Prostate gland (tissue), 2 donors: ENCODE measurements around the gene AMFR. TPM values are rescaled to one million over a fixed set of nuclear protein-coding genes. Genes with fewer than 3 reads are reported as not detected.

ENCODE experiments used
- DNase-seq: peaks from one replicate; pipeline ENCODE4 v3.0.0-alpha.2; 2019; ENCODE audit warnings: low spot score
- H3K27ac ChIP-seq, 2 donors: fragments of 200-600 bp; sonication (generic); 2 replicates each; pipeline ENCODE4 v1.5.1; 2017 to 2019
- H3K27me3 ChIP-seq: fragments of 200-600 bp; sonication (generic); replicated peaks from 2 replicates; pipeline ENCODE4 v1.5.1; 2019; ENCODE audit not compliant: insufficient read depth
- H3K36me3 ChIP-seq, 2 donors: fragments of 200-600 bp; sonication (generic); 1 replicate in 1 of 2; 2 replicates in 1 of 2; pipeline versions ENCODE4 v1.5.1 to v1.8.1; 2017 to 2019
- H3K4me1 ChIP-seq: fragments of 200-600 bp; sonication (generic); replicated peaks from 2 replicates; pipeline ENCODE4 v1.5.1; 2019
- H3K4me3 ChIP-seq, 2 donors: fragments of 200-600 bp; sonication (generic); 2 replicates each; pipeline ENCODE4 v1.5.1; 2017 to 2019
- H3K9me3 ChIP-seq: fragments of 200-600 bp; sonication (generic); 2 replicates; pipeline ENCODE4 v1.5.1; 2017
- POLR2A ChIP-seq: fragments of 450-650 bp; IDR thresholded peaks from one replicate; pipeline ENCODE4 v1.6.1; 2016; ENCODE audit warnings: antibody characterized with exemption, mild to moderate bottlenecking
- POLR2AphosphoS5 ChIP-seq: sonication (generic); formaldehyde crosslinking; IDR thresholded peaks from one replicate; pipeline ENCODE4 v1.6.1; 2017; ENCODE audit warnings: antibody characterized with exemption
- WGBS: methylation state at CpG from one replicate; pipeline ENCODE4 v1.1.5; 2018; 5-methylcytosine and 5-hydroxymethylcytosine counted together
- intact Hi-C: fragments of 100-400 bp; cut with DNase I; formaldehyde crosslinking; loops from one replicate; pipeline ENCODE4 v1.14.2; 2022
- total RNA-seq, 2 donors: library from RNA; depleted of rRNA; stranded (reverse); fragments of >200 nt; gene quantifications; one replicate each; pipeline ENCODE4 v1.1.0, GENCODE V29; 2016
- TF ChIP-seq, protein P1 (sequence below), 4 experiments: fragments of 200-600 bp in 2 of 4; fragments of 450-650 bp in 2 of 4; sonication (generic) in 2 of 4; IDR thresholded peaks; 1 replicate in 3 of 4; 2 replicates in 1 of 4; pipeline ENCODE4 v1.5.1; 2016 to 2019; ENCODE audit warnings: antibody characterized with exemption in 4 of 4, mild to moderate bottlenecking in 2 of 4, moderate library complexity in 2 of 4

The AMFR gene
- total RNA-seq, 2 donors from 2014 or later, result 123 to 261 TPM

- H3K4me1 ChIP-seq, result no peaks in the 10 kb centered on the region
- no peaks in the 10 kb centered on the region for H3K36me3 ChIP-seq
- intact Hi-C loops, result no loop called here
- WGBS, result 93% methylated on average over 11 of the region's 11 CpGs
- no peak for DNase-seq
- TF ChIP-seq POLR2A (no peak), POLR2AphosphoS5 (no peak)
- TF ChIP-seq, protein P1, sequence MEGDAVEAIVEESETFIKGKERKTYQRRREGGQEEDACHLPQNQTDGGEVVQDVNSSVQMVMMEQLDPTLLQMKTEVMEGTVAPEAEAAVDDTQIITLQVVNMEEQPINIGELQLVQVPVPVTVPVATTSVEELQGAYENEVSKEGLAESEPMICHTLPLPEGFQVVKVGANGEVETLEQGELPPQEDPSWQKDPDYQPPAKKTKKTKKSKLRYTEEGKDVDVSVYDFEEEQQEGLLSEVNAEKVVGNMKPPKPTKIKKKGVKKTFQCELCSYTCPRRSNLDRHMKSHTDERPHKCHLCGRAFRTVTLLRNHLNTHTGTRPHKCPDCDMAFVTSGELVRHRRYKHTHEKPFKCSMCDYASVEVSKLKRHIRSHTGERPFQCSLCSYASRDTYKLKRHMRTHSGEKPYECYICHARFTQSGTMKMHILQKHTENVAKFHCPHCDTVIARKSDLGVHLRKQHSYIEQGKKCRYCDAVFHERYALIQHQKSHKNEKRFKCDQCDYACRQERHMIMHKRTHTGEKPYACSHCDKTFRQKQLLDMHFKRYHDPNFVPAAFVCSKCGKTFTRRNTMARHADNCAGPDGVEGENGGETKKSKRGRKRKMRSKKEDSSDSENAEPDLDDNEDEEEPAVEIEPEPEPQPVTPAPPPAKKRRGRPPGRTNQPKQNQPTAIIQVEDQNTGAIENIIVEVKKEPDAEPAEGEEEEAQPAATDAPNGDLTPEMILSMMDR (IDR thresholded peaks at IDR 0.05), result no peak
- H3K4me3 ChIP-seq, result no peak overlapping the region
- H3K9me3 ChIP-seq, result no peaks in the 10 kb centered on the region
- no peaks in the 10 kb centered on the region for H3K27me3 ChIP-seq
- no peak overlapping the region for H3K27ac ChIP-seq
Observed at GRCh38 chr16:56337858-56338325, 87.5 kb downstream of the AMFR start.

- H3K4me1 ChIP-seq, result no peaks in the 10 kb centered on the region
- TF ChIP-seq POLR2AphosphoS5, result no peak
- WGBS, result 91% methylated on average over 10 of the region's 11 CpGs
Observed at GRCh38 chr16:56337131-56337857, 88.1 kb downstream of the AMFR start.

GRCh38 chr16:56336711-56337110 lies 88.6 kb downstream of the AMFR start:
- intact Hi-C loops, result no loop called here
- Histone ChIP-seq H3K9me3 (no peaks in the 10 kb centered on the region), H3K27ac (no peak overlapping the region), H3K27me3 (no peaks in the 10 kb centered on the region), H3K4me3 (no peak overlapping the region), H3K36me3 (no peaks in the 10 kb centered on the region), H3K4me1 (no peaks in the 10 kb centered on the region)
- WGBS, result 91% methylated on average over 21 of the region's 21 CpGs
- TF ChIP-seq POLR2AphosphoS5 (no peak), POLR2A (no peak)
- TF ChIP-seq, protein P1 (IDR thresholded peaks at IDR 0.05), result no peak
- DNase-seq, result no peak

More at GRCh38 chr16:56337131-56337857, 88.1 kb downstream of the AMFR start:
- Histone ChIP-seq H3K9me3 (no peaks in the 10 kb centered on the region), H3K27ac (no peak overlapping the region), H3K27me3 (no peaks in the 10 kb centered on the region), H3K4me3 (no peak overlapping the region), H3K36me3 (no peaks in the 10 kb centered on the region)
- no peak for DNase-seq
- intact Hi-C loops, result no loop called here

- H3K36me3 ChIP-seq, result no peaks in the 10 kb centered on the region
- no peak for TF ChIP-seq POLR2A
- TF ChIP-seq, protein P1 (IDR thresholded peaks at IDR 0.05), result no peak
- TF ChIP-seq POLR2AphosphoS5, result no peak
Observed at GRCh38 chr16:56336071-56336688, 89.2 kb downstream of the AMFR start.

GRCh38 chr16:56334761-56335160 lies 90.6 kb downstream of the AMFR start:
- H3K4me1 ChIP-seq, result no peaks in the 10 kb centered on the region
- H3K4me3 ChIP-seq, result no peak overlapping the region
- DNase-seq, result no peak
- no peaks in the 10 kb centered on the region for H3K36me3 ChIP-seq
- TF ChIP-seq, protein P1 (IDR thresholded peaks at IDR 0.05), result no peak
- no peak for TF ChIP-seq POLR2AphosphoS5
- TF ChIP-seq POLR2A, result no peak
- H3K27ac ChIP-seq, result no peak overlapping the region
- H3K27me3 ChIP-seq, result no peaks in the 10 kb centered on the region
- intact Hi-C loops, result no loop called here
- WGBS, result 67% methylated on average over 9 of the region's 9 CpGs
- H3K9me3 ChIP-seq, result no peaks in the 10 kb centered on the region

More at GRCh38 chr16:56336071-56336688, 89.2 kb downstream of the AMFR start:
- Histone ChIP-seq H3K27ac (no peak overlapping the region), H3K27me3 (no peaks in the 10 kb centered on the region), H3K4me1 (no peaks in the 10 kb centered on the region), H3K9me3 (no peaks in the 10 kb centered on the region), H3K4me3 (no peak overlapping the region)
- 88% methylated on average over 8 of the region's 8 CpGs for WGBS
- intact Hi-C loops, result no loop called here
- no peak for DNase-seq
